Measurements from ENCODE around the gene OCA2. TPM values are rescaled to one million over a fixed set of nuclear protein-coding genes. Genes with fewer than 3 reads are reported as not detected.

OCA2 gene
- total and polyA plus RNA-seq, 2 of the 8 experiments (the other 6 are each of a cell fraction or from before 2014, with no cell fraction given): 0.20 TPM

DNA sequence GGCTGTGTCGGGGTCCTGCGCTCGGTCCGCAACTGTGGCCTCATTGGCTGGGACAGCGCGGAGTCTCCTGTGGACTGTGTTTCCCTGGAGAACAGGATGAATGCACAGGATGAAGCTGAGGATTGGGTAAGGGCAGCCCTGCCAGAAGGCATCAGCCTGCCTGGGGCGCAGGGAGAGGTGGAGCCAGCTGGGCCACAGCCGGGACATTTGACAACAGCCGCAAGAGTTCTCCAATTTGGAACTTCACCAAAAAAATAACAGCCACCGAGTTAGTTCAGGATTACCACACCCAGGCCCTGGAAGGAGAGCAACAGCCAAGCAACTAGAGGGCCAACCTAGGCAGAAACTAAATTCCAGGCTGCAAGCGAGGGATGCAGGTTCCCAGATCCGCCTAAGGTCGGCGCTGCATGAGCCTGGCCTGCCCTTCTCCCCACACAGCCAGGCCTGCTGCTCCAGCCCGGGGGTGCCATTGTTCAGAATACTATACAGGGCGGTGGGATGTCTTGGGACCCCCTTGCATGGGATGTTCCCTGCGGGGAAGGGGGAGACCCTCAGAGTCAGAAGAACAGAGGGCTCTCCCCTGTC is 229.3 kb downstream of the OCA2 start:
- ChIA-PET CTCF (ENCODE audit: partially characterized antibody) (no interaction called here), POLR2A (ENCODE audit: partially characterized antibody) (no interaction called here)
- FAIRE-seq (no peak), DNase-seq (ENCODE audit: low read depth in 1 of 2, low spot score in 2 of 2) (peak in 1 of 2 experiments; percentile 41)
- Histone ChIP-seq H3K27ac (ENCODE audit: low read depth, low read length) (no peak overlapping the region), H2BK20ac (ENCODE audit: low read length) (no peak overlapping the region), H2AK5ac (ENCODE audit: low read depth, low read length) (no peak overlapping the region), H3K18ac (ENCODE audit: extremely low read depth, low read length) (no peak overlapping the region), H3K27me3 (replicated peaks in 1 of 4; ENCODE audit: control insufficient read depth in 3 of 4, extremely low read depth in 1 of 4, insufficient read depth in 3 of 4, low read length in 3 of 4) (no peaks in the 10 kb centered on the region), H3K56ac (replicated peaks; ENCODE audit: insufficient read length, low read depth, low read length) (no peak overlapping the region), H4K5ac (ENCODE audit: insufficient read length, low read depth, low read length) (no peak overlapping the region), H2BK120ac (replicated peaks; ENCODE audit: low read depth, low read length) (no peak overlapping the region), H3K23me2 (ENCODE audit: low read depth, low read length) (no peaks in the 10 kb centered on the region), H2BK12ac (ENCODE audit: low read depth, low read length) (no peak overlapping the region), H3K4me2 (ENCODE audit: insufficient read depth in 1 of 2, low read depth in 2 of 2, low read length in 2 of 2) (no peak overlapping the region), H4K91ac (replicated peaks; ENCODE audit: insufficient read length, low read length) (no peak overlapping the region), H3K23ac (ENCODE audit: insufficient read length) (no peak overlapping the region), H3K4ac (replicated peaks; ENCODE audit: insufficient read length, low read depth, low read length) (no peak overlapping the region), H2AFZ (ENCODE audit: low read length) (no peak overlapping the region), H3K36me3 (ENCODE audit: control insufficient read depth in 2 of 4, insufficient read depth in 4 of 4, low read length in 3 of 4) (no peaks in the 10 kb centered on the region), H3K79me2 (ENCODE audit: control insufficient read depth in 1 of 2, insufficient read depth in 2 of 2, low read length in 2 of 2) (no peaks in the 10 kb centered on the region), H2BK5ac (ENCODE audit: low read depth, low read length) (no peak overlapping the region), H3K9me3 (ENCODE audit: insufficient read depth in 2 of 2, low read depth in 1 of 2, low read length in 1 of 2) (no peaks in the 10 kb centered on the region), H4K20me1 (replicated peaks in 1 of 2; ENCODE audit: control insufficient read depth in 1 of 2, insufficient read depth in 2 of 2, low read length in 2 of 2) (no peaks in the 10 kb centered on the region), H3K4me3 (ENCODE audit: extremely low read depth in 1 of 4, insufficient read depth in 2 of 4, low read depth in 3 of 4, low read length in 4 of 4) (no peak overlapping the region), H3K14ac (ENCODE audit: insufficient read length) (no peak overlapping the region), H4K8ac (ENCODE audit: extremely low read depth, insufficient read depth, low read length) (no peak overlapping the region), H3K9ac (replicated peaks in 1 of 4; ENCODE audit: extremely low read depth in 1 of 4, low read depth in 3 of 4, low read length in 3 of 4) (no peak overlapping the region), H3K79me1 (ENCODE audit: low read depth, low read length) (no peaks in the 10 kb centered on the region; the same call in 1 of the 2 replicates), H3K4me1 (replicated peaks in 1 of 4; ENCODE audit: control insufficient read depth in 3 of 4, insufficient read depth in 4 of 4, low read length in 3 of 4) (no peaks in the 10 kb centered on the region; a peak in 1 of 7 replicates), H2BK15ac (ENCODE audit: low read length) (no peak overlapping the region)
- 92% methylated on average over 17 of the region's 17 CpGs; no CpG with 5 or more reads in 1 of the 2 experiments for WGBS, 2 experiments (ENCODE audit: extremely low coverage in 1 of 2, insufficient coverage in 1 of 2, insufficient read length in 1 of 2, insufficient replicate concordance in 2 of 2, low coverage in 1 of 2, low lambda C conversion rate in 2 of 2, missing lambda C conversion rate in 1 of 2)
- TF ChIP-seq, protein P1, sequence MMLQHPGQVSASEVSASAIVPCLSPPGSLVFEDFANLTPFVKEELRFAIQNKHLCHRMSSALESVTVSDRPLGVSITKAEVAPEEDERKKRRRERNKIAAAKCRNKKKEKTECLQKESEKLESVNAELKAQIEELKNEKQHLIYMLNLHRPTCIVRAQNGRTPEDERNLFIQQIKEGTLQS (IDR thresholded peaks at IDR 0.05; ENCODE audit: insufficient read depth, low read depth, low read length): no peak
- TF ChIP-seq HDAC2 (IDR thresholded peaks at IDR 0.05; ENCODE audit: borderline replicate concordance in 1 of 2, low read depth in 2 of 2, low read length in 2 of 2): no peak
- TF ChIP-seq BACH1 (IDR thresholded peaks at IDR 0.05; ENCODE audit: low read length): no peak
- TF ChIP-seq, protein P2, sequence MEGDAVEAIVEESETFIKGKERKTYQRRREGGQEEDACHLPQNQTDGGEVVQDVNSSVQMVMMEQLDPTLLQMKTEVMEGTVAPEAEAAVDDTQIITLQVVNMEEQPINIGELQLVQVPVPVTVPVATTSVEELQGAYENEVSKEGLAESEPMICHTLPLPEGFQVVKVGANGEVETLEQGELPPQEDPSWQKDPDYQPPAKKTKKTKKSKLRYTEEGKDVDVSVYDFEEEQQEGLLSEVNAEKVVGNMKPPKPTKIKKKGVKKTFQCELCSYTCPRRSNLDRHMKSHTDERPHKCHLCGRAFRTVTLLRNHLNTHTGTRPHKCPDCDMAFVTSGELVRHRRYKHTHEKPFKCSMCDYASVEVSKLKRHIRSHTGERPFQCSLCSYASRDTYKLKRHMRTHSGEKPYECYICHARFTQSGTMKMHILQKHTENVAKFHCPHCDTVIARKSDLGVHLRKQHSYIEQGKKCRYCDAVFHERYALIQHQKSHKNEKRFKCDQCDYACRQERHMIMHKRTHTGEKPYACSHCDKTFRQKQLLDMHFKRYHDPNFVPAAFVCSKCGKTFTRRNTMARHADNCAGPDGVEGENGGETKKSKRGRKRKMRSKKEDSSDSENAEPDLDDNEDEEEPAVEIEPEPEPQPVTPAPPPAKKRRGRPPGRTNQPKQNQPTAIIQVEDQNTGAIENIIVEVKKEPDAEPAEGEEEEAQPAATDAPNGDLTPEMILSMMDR (IDR thresholded peaks at IDR 0.05; ENCODE audit: control extremely low read depth in 1 of 3, insufficient read depth in 1 of 3, low read depth in 1 of 3, low read length in 3 of 3): peak in 2 of 3 experiments; percentile 12 to 29; a peak in 2 of 4 replicates
- no peak for TF ChIP-seq TAF1 (IDR thresholded peaks at IDR 0.05; ENCODE audit: low read depth, low read length)
- no peak for TF ChIP-seq CBX8 (IDR thresholded peaks at IDR 0.05; ENCODE audit: borderline replicate concordance, low read depth, low read length)
- no peak for TF ChIP-seq KDM1A (IDR thresholded peaks at IDR 0.05; ENCODE audit: borderline replicate concordance, low read length)
- peak in 1 of 2 experiments; percentile 8; a peak in 1 of 4 replicates for TF ChIP-seq RAD21 (IDR thresholded peaks at IDR 0.05 in 1 of 2, conservative IDR thresholded peaks at IDR 0.05 in 1 of 2; ENCODE audit: low read depth in 2 of 2, low read length in 2 of 2)
- no peak for TF ChIP-seq EP300 (IDR thresholded peaks at IDR 0.05; ENCODE audit: borderline replicate concordance in 1 of 2, low read depth in 2 of 2, low read length in 2 of 2)

Data from H1 (cell line).